IMR-90 (cell line): ENCODE measurements around the gene MAGI1. TPM values are rescaled to one million over a fixed set of nuclear protein-coding genes. Genes with fewer than 3 reads are reported as not detected.

ENCODE experiments used
- ATAC-seq: fragments of 200-7000 bp; cut with Tn5 transposase; 2 replicates; pipeline ENCODE4 v1.9.1; 2020; ENCODE audit warnings: low read depth, mild to moderate bottlenecking, moderate library complexity
- BruUV-seq: library from RNA; stranded (reverse); fragments of 400-500 nt; replicated peaks from 2 replicates; lab custom pipeline; 2021; lab: Mats Ljungman, UMichigan
- CTCF ChIA-PET: fragments of 300-600 bp; formaldehyde crosslinking; extraction: SDS; loops from one replicate; lab custom pipeline; 2021; ENCODE audit warnings: antibody characterized with exemption; lab: Yijun Ruan, JAX
- POLR2A ChIA-PET: fragments of 300-600 bp; sonication (Branson Sonifier 250); formaldehyde crosslinking; loops from one replicate; lab custom pipeline; 2022; ENCODE audit warnings: antibody characterized with exemption; ENCODE audit not compliant: unreplicated experiment; lab: Charles Lee
- DNase-seq: peaks from one replicate; pipeline ENCODE4 v3.0.0; 2013
- H2AFZ ChIP-seq: replicated peaks from 2 replicates; pipeline ENCODE3; 2013; ENCODE audit warnings: low read length, mild to moderate bottlenecking; ENCODE audit not compliant: poor library complexity
- H2AK5ac ChIP-seq: 2 replicates; pipeline ENCODE4 v1.6.1; 2013; ENCODE audit warnings: low read depth, low read length, inconsistent platforms
- H2AK9ac ChIP-seq: replicated peaks from 2 replicates; pipeline ENCODE3; 2013; ENCODE audit warnings: mild to moderate bottlenecking, low read depth, low read length, moderate library complexity; ENCODE audit not compliant: poor library complexity
- H2BK120ac ChIP-seq: 2 replicates; pipeline ENCODE4 v1.6.1; 2013; ENCODE audit warnings: low read depth, low read length, inconsistent platforms
- H2BK15ac ChIP-seq: 3 replicates; pipeline ENCODE4 v1.6.1; 2013; ENCODE audit warnings: low read depth, low read length, inconsistent platforms
- H2BK20ac ChIP-seq: 2 replicates; pipeline ENCODE4 v1.6.1; 2013; ENCODE audit warnings: low read depth, mild to moderate bottlenecking, inconsistent platforms, low read length, moderate library complexity
- H2BK5ac ChIP-seq: 2 replicates; pipeline ENCODE4 v1.6.1; 2013; ENCODE audit warnings: mild to moderate bottlenecking, low read depth, low read length, inconsistent platforms; ENCODE audit not compliant: poor library complexity, severe bottlenecking
- H3K14ac ChIP-seq: replicated peaks from 2 replicates; pipeline ENCODE4 v1.6.1; 2013; ENCODE audit warnings: low read depth, low read length, inconsistent platforms
- H3K18ac ChIP-seq: 2 replicates; pipeline ENCODE4 v1.6.1; 2013; ENCODE audit warnings: low read depth, low read length, control low read depth
- H3K23ac ChIP-seq: 2 replicates; pipeline ENCODE4 v1.6.1; 2013; ENCODE audit warnings: low read depth, low read length, inconsistent platforms
- H3K27ac ChIP-seq: 2 replicates; pipeline ENCODE4 v1.5.1; 2013; ENCODE audit warnings: mild to moderate bottlenecking, control low read depth, low read length; ENCODE audit not compliant: insufficient read depth
- H3K27me3 ChIP-seq: 2 replicates; pipeline ENCODE4 v1.6.1; 2013; ENCODE audit warnings: low read length; ENCODE audit not compliant: control insufficient read depth, insufficient read depth
- H3K36me3 ChIP-seq: 2 replicates; pipeline ENCODE4 v1.6.1; 2013; ENCODE audit warnings: low read length, mixed read lengths; ENCODE audit not compliant: control insufficient read depth, insufficient read depth
- H3K4ac ChIP-seq: 2 replicates; pipeline ENCODE4 v1.6.1; 2013; ENCODE audit warnings: low read depth, low read length, inconsistent platforms
- H3K4me1 ChIP-seq: 2 replicates; pipeline ENCODE4 v1.6.1; 2013; ENCODE audit warnings: low read length, mixed read lengths; ENCODE audit not compliant: control insufficient read depth, insufficient read depth
- H3K4me2 ChIP-seq: 2 replicates; pipeline ENCODE4 v1.6.1; 2013; ENCODE audit warnings: low read depth, mild to moderate bottlenecking, control low read depth, low read length, moderate library complexity
- H3K4me3 ChIP-seq: 2 replicates; pipeline ENCODE4 v1.5.1; 2013; ENCODE audit warnings: low read depth, mild to moderate bottlenecking, control low read depth, low read length, moderate library complexity; ENCODE audit not compliant: insufficient read depth
- H3K56ac ChIP-seq: 2 replicates; pipeline ENCODE4 v1.6.1; 2013; ENCODE audit warnings: low read length, inconsistent platforms; ENCODE audit not compliant: insufficient read depth; ENCODE audit errors: extremely low read depth
- H3K79me1 ChIP-seq, 2 experiments: 2 replicates each; pipeline ENCODE4 v1.6.1; 2013; ENCODE audit warnings: low read length in 2 of 2, inconsistent platforms in 1 of 2, low read depth in 1 of 2
- H3K9ac ChIP-seq: 2 replicates; pipeline ENCODE4 v1.6.1; 2013; ENCODE audit warnings: low read depth, low read length, control low read depth
- H3K9me1 ChIP-seq: 2 replicates; pipeline ENCODE4 v1.6.1; 2013; ENCODE audit warnings: low read length, inconsistent platforms; ENCODE audit not compliant: insufficient read depth
- H3K9me3 ChIP-seq: 2 replicates; pipeline ENCODE4 v1.6.1; 2013; ENCODE audit warnings: low read length; ENCODE audit not compliant: control insufficient read depth, insufficient read depth
- H4K20me1 ChIP-seq: 2 replicates; pipeline ENCODE4 v1.6.1; 2013; ENCODE audit warnings: low read length, inconsistent platforms; ENCODE audit not compliant: insufficient read depth
- H4K5ac ChIP-seq: 2 replicates; pipeline ENCODE4 v1.6.1; 2013; ENCODE audit warnings: mild to moderate bottlenecking, low read depth, low read length, control low read depth
- H4K8ac ChIP-seq, 2 experiments: 2 replicates each; pipeline ENCODE4 v1.6.1; 2013; ENCODE audit warnings: low read depth in 2 of 2, low read length in 2 of 2, control low read depth in 1 of 2, inconsistent platforms in 1 of 2
- H4K91ac ChIP-seq: 2 replicates; pipeline ENCODE4 v1.6.1; 2013; ENCODE audit warnings: low read depth, low read length, inconsistent platforms; ENCODE audit not compliant: insufficient read depth
- BHLHE40 ChIP-seq: fragments of 150-350 bp; IDR thresholded peaks from 2 replicates; pipeline ENCODE4 v1.6.1; 2016; ENCODE audit warnings: mild to moderate bottlenecking, low read depth, low read length
- CEBPB ChIP-seq: IDR thresholded peaks from 2 replicates; pipeline ENCODE4 v1.6.1; 2012; ENCODE audit warnings: low read depth, low read length, improper control_type of control experiment
- CHD1 ChIP-seq: IDR thresholded peaks from 2 replicates; pipeline ENCODE4 v1.6.1; 2012; ENCODE audit warnings: low read depth, low read length, improper control_type of control experiment
- FOS ChIP-seq: fragments of 150-350 bp; IDR thresholded peaks from 2 replicates; pipeline ENCODE4 v1.6.1; 2016; ENCODE audit warnings: low read depth, low read length
- MAFK ChIP-seq: IDR thresholded peaks from 2 replicates; pipeline ENCODE4 v1.6.1; 2012; ENCODE audit warnings: low read depth, low read length, improper control_type of control experiment
- MAZ ChIP-seq: IDR thresholded peaks from 2 replicates; pipeline ENCODE4 v1.6.1; 2012; ENCODE audit warnings: low read depth, mild to moderate bottlenecking, low read length, improper control_type of control experiment, moderate library complexity, borderline replicate concordance
- MXI1 ChIP-seq: IDR thresholded peaks from 2 replicates; pipeline ENCODE4 v1.6.1; 2012; ENCODE audit warnings: low read depth, mild to moderate bottlenecking, low read length, moderate library complexity, borderline replicate concordance
- NFE2L2 ChIP-seq: fragments of 150-350 bp; IDR thresholded peaks from 2 replicates; pipeline ENCODE4 v1.6.1; 2016; ENCODE audit warnings: low read depth, mild to moderate bottlenecking, low read length
- POLR2A ChIP-seq: IDR thresholded peaks from 2 replicates; pipeline ENCODE4 v1.6.1; 2012; ENCODE audit warnings: mild to moderate bottlenecking, low read depth, low read length
- RAD21 ChIP-seq: IDR thresholded peaks from 2 replicates; pipeline ENCODE4 v1.6.1; 2012; ENCODE audit warnings: low read length, improper control_type of control experiment
- RCOR1 ChIP-seq: IDR thresholded peaks from 2 replicates; pipeline ENCODE4 v1.6.1; 2012; ENCODE audit warnings: mild to moderate bottlenecking, low read length, improper control_type of control experiment; ENCODE audit not compliant: insufficient replicate concordance
- RFX5 ChIP-seq: IDR thresholded peaks from 2 replicates; pipeline ENCODE4 v1.8.0; 2012; ENCODE audit warnings: low read depth, mild to moderate bottlenecking, low read length, moderate library complexity
- SMC3 ChIP-seq: fragments of 150-350 bp; IDR thresholded peaks from 2 replicates; pipeline ENCODE4 v1.6.1; 2016; ENCODE audit warnings: low read depth, mild to moderate bottlenecking, antibody characterized with exemption, low read length, moderate library complexity
- WGBS, 2 experiments: methylation state at CpG; one replicate each; pipeline versions ENCODE4 v1.1.5 to v1.1.7; 2013; ENCODE audit warnings: missing lambda C conversion rate in 2 of 2; ENCODE audit not compliant: insufficient read length in 1 of 2; ENCODE audit errors: extremely low coverage in 2 of 2; 5-methylcytosine and 5-hydroxymethylcytosine counted together
- dilution Hi-C: fragments of 300-500 bp; cut with HindIII; formaldehyde crosslinking; loops from one replicate; pipeline ENCODE4 v1.14.3; 2018; ENCODE audit warnings: low sequenced_read_pairs; ENCODE audit not compliant: unreplicated experiment
- in situ Hi-C: fragments of 300-500 bp; cut with MboI; formaldehyde crosslinking; loops from 3 replicates; pipeline ENCODE4 v1.14.3; 2019; ENCODE audit warnings: low sequenced_read_pairs, inconsistent platforms, mixed read lengths
- intact Hi-C: fragments of 100-400 bp; cut with micrococcal nuclease; formaldehyde crosslinking; loops from 2 replicates; pipeline ENCODE4 v1.10.0; 2022
- polyA plus RNA-seq, 3 experiments: library from polyadenylated mRNA; depleted of rRNA; stranded (reverse); fragments of >200 nt; gene quantifications; 2 replicates each; pipeline ENCODE4 v1.2.3, GENCODE V29; 2012; ENCODE audit warnings: low replicate concordance in 1 of 3
- total RNA-seq: library from RNA; depleted of rRNA; stranded (reverse); fragments of >200 nt; gene quantifications from 2 replicates; pipeline ENCODE4 v1.2.3, GENCODE V29; 2012
- TF ChIP-seq, protein P1 (sequence below): fragments of 150-350 bp; IDR thresholded peaks from 2 replicates; pipeline ENCODE4 v1.6.1; 2016; ENCODE audit warnings: low read depth, mild to moderate bottlenecking, low read length, moderate library complexity, borderline replicate concordance
- TF ChIP-seq, protein P2 (sequence below): fragments of 150-350 bp; IDR thresholded peaks from 2 replicates; pipeline ENCODE4 v1.6.1; 2017; ENCODE audit warnings: mild to moderate bottlenecking, antibody characterized with exemption, low read length, low read depth
- TF ChIP-seq, protein P3 (sequence below): conservative IDR thresholded peaks from 2 replicates; pipeline ENCODE4 v1.5.1; 2012; ENCODE audit warnings: mild to moderate bottlenecking, low read depth, low read length, improper control_type of control experiment

MAGI1 gene
- total and polyA plus RNA-seq, 2 of the 4 experiments (the other 2 are of a cell fraction) = 14.5 to 24.2 TPM

DNA sequence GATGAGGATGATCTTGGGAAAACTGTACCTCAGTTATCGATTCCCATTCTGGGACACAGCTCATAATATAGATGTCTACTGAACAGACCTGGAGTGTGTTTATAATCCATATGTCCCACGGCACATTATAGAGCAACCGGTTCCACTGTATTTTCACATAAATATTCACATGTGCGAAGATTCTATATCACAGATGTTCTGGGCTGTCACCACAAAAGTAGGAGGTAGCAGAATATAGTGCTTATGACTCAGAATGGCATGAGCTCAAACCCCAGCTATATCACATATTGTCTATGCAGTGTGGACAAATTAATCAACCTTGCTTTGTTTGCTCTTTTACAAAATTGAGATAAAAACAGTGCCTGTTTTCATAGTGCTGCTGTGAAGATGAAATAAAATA lies 710.6 kb downstream of the MAGI1 start:
- Histone ChIP-seq H4K5ac (no peak overlapping the region), H2AK9ac (no peak overlapping the region), H4K8ac (no peak overlapping the region), H4K91ac (no peak overlapping the region), H4K20me1 (no peaks in the 10 kb centered on the region), H3K4ac (no peak overlapping the region), H2BK120ac (no peak overlapping the region), H2BK20ac (no peak overlapping the region), H3K23ac (no peak overlapping the region), H3K27me3 (peaks cover 22% of the 10 kb centered on the region), H3K18ac (no peak overlapping the region), H3K14ac (no peak overlapping the region), H3K36me3 (no peaks in the 10 kb centered on the region), H3K9ac (no peak overlapping the region), H3K79me1 (no peaks in the 10 kb centered on the region), H3K9me1 (no peaks in the 10 kb centered on the region), H3K4me1 (no peaks in the 10 kb centered on the region), H2AK5ac (no peak overlapping the region), H3K56ac (no peak overlapping the region), H3K27ac (no peak overlapping the region), H2BK5ac (no peak overlapping the region), H2BK15ac (no peak overlapping the region), H3K9me3 (no peaks in the 10 kb centered on the region), H3K4me3 (no peak overlapping the region), H3K4me2 (no peak overlapping the region), H2AFZ (no peak overlapping the region)
- ChIA-PET POLR2A (no interaction called here), CTCF (no interaction called here)
- WGBS, 2 experiments = no CpG with 5 or more reads among the region's 4 CpGs
- no peak for DNase-seq
- in situ Hi-C loops = no loop called here
- intact Hi-C loops = no loop called here
- no peak for ATAC-seq
- dilution Hi-C loops = no loop called here
- TF ChIP-seq CHD1 (no peak), SMC3 (no peak), CEBPB (no peak), RAD21 (no peak), MAZ (no peak), MXI1 (no peak), POLR2A (no peak), RCOR1 (no peak), RFX5 (no peak), NFE2L2 (no peak), BHLHE40 (no peak), MAFK (no peak), FOS (no peak)
- TF ChIP-seq, protein P1, sequence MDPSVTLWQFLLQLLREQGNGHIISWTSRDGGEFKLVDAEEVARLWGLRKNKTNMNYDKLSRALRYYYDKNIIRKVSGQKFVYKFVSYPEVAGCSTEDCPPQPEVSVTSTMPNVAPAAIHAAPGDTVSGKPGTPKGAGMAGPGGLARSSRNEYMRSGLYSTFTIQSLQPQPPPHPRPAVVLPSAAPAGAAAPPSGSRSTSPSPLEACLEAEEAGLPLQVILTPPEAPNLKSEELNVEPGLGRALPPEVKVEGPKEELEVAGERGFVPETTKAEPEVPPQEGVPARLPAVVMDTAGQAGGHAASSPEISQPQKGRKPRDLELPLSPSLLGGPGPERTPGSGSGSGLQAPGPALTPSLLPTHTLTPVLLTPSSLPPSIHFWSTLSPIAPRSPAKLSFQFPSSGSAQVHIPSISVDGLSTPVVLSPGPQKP = no peak
- TF ChIP-seq, protein P2, sequence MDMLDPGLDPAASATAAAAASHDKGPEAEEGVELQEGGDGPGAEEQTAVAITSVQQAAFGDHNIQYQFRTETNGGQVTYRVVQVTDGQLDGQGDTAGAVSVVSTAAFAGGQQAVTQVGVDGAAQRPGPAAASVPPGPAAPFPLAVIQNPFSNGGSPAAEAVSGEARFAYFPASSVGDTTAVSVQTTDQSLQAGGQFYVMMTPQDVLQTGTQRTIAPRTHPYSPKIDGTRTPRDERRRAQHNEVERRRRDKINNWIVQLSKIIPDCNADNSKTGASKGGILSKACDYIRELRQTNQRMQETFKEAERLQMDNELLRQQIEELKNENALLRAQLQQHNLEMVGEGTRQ = no peak
- TF ChIP-seq, protein P3, sequence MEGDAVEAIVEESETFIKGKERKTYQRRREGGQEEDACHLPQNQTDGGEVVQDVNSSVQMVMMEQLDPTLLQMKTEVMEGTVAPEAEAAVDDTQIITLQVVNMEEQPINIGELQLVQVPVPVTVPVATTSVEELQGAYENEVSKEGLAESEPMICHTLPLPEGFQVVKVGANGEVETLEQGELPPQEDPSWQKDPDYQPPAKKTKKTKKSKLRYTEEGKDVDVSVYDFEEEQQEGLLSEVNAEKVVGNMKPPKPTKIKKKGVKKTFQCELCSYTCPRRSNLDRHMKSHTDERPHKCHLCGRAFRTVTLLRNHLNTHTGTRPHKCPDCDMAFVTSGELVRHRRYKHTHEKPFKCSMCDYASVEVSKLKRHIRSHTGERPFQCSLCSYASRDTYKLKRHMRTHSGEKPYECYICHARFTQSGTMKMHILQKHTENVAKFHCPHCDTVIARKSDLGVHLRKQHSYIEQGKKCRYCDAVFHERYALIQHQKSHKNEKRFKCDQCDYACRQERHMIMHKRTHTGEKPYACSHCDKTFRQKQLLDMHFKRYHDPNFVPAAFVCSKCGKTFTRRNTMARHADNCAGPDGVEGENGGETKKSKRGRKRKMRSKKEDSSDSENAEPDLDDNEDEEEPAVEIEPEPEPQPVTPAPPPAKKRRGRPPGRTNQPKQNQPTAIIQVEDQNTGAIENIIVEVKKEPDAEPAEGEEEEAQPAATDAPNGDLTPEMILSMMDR = no peak
- BruUV-seq = no TSS peak
